ENCODE measurements around the gene SLC23A2.

DNA sequence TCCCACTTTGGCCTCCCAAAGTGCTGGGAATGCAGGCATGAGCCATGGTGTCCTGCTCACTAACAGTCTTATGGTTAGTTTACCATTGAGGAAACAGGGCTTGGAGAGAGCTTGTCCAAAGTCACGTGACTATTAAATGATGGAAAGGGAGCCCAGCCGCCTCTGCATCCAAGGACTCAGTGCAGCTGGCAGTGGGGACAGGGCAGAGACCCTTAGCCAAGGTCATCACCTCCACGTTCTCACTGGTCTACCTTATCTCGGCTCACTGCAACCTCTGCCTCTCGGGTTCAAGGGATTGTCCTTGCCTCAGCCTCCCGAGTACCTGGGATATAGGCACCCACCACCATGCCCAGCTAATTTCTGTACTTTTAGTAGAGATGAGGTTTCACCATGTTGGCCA, 109.3 kb downstream of the SLC23A2 start:
- TF ChIP-seq, protein P1, sequence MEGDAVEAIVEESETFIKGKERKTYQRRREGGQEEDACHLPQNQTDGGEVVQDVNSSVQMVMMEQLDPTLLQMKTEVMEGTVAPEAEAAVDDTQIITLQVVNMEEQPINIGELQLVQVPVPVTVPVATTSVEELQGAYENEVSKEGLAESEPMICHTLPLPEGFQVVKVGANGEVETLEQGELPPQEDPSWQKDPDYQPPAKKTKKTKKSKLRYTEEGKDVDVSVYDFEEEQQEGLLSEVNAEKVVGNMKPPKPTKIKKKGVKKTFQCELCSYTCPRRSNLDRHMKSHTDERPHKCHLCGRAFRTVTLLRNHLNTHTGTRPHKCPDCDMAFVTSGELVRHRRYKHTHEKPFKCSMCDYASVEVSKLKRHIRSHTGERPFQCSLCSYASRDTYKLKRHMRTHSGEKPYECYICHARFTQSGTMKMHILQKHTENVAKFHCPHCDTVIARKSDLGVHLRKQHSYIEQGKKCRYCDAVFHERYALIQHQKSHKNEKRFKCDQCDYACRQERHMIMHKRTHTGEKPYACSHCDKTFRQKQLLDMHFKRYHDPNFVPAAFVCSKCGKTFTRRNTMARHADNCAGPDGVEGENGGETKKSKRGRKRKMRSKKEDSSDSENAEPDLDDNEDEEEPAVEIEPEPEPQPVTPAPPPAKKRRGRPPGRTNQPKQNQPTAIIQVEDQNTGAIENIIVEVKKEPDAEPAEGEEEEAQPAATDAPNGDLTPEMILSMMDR (IDR thresholded peaks at IDR 0.05): no peak
- no peak for TF ChIP-seq POLR2AphosphoS5 (IDR thresholded peaks at IDR 0.05)

All from stomach (tissue), 4 donors.